CD4-positive, alpha-beta T cell treated with Interferon alpha-2 for 1 hour (primary cell): ENCODE results near the gene MYBPC2.
A peak's percentile ranks its signal among the peaks of the same experiment; 100 is the strongest.
"Not testable (repeated sequence)": the region's sequence is repeated elsewhere in the genome, so short reads cannot be mapped to it uniquely, and the experiment has no call there.

Experiments
- DNase-seq, 2 donors: peaks; one replicate each; pipeline ENCODE4 v3.0.0-alpha.2; 2020 to 2022

Gene MYBPC2

GRCh38 chr19:50428772-50429463 is 3.8 kb upstream of the MYBPC2 start:
- no peak for DNase-seq

- peak in 1 of 2 donors; percentile 57 for DNase-seq
Observed at GRCh38 chr19:50430888-50431342, 1.8 kb upstream of the MYBPC2 start.

GRCh38 chr19:50431343-50432220 is 1.1 kb upstream of the MYBPC2 start:
- peak; percentile 88 to 92 for DNase-seq

GRCh38 chr19:50433201-50434180 is 799 bp downstream of the MYBPC2 start:
- DNase-seq = no peak

GRCh38 chr19:50434525-50434924 is 1.8 kb downstream of the MYBPC2 start:
- DNase-seq = peak in 1 of 2 donors; percentile 35

- DNase-seq = no peak
Observed at GRCh38 chr19:50435221-50435620, 2.5 kb downstream of the MYBPC2 start.

GRCh38 chr19:50435627-50436026 is 2.9 kb downstream of the MYBPC2 start:
- DNase-seq = no peak

- DNase-seq = no peak
Observed at GRCh38 chr19:50437862-50438449, 5.3 kb downstream of the MYBPC2 start.

GRCh38 chr19:50439130-50439529 is 6.4 kb downstream of the MYBPC2 start:
- DNase-seq = not testable (repeated sequence)

GRCh38 chr19:50444059-50444458 is 11.4 kb downstream of the MYBPC2 start:
- no peak for DNase-seq

GRCh38 chr19:50447053-50447452 is 14.4 kb downstream of the MYBPC2 start:
- no peak for DNase-seq

GRCh38 chr19:50447750-50448149 is 15.1 kb downstream of the MYBPC2 start:
- no peak for DNase-seq

- no peak for DNase-seq
Observed at GRCh38 chr19:50449236-50449899, 16.7 kb downstream of the MYBPC2 start.

GRCh38 chr19:50450369-50451222 is 17.9 kb downstream of the MYBPC2 start:
- DNase-seq = no peak

GRCh38 chr19:50451223-50451534 is 18.5 kb downstream of the MYBPC2 start:
- no peak for DNase-seq

GRCh38 chr19:50453243-50453642 is 20.6 kb downstream of the MYBPC2 start:
- DNase-seq = no peak

- no peak for DNase-seq
Observed at GRCh38 chr19:50455992-50456391, 23.3 kb downstream of the MYBPC2 start.

- DNase-seq = no peak
Observed at GRCh38 chr19:50457300-50457699, 24.6 kb downstream of the MYBPC2 start.

- no peak for DNase-seq
Observed at GRCh38 chr19:50458396-50459066, 25.8 kb downstream of the MYBPC2 start.

- DNase-seq = no peak
Observed at GRCh38 chr19:50459067-50459456, 26.4 kb downstream of the MYBPC2 start.
